CD4-positive, alpha-beta T cell treated with Interleukin-2 at 100 ng/mL for 4 hours (primary cell): ENCODE results near the gene WDR33.

ENCODE experiments used
- DNase-seq: peaks from one replicate; pipeline ENCODE4 v3.0.0-alpha.2; 2020; ENCODE audit warnings: low spot score

The WDR33 gene

DNA sequence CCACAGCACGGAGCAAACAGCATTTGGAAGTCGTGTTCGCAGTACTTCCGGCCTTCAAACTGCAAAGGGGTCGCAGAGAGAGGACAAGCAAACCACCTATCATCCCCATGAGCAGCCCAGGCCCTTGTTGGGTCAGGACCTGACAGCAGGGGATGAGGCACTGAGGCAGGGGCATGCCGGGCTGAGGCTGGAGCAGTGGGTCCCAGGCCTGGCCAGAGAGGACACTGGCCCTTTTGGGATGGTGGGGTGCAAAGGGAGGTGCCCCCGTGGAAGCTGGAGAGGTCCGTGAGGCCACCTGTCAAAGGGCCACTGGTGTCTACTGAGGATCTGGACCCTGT, 156.2 kb downstream of the WDR33 start:
- no peak for DNase-seq

- DNase-seq = no peak
Observed at GRCh38 chr2:127654084-127654837, 156.7 kb downstream of the WDR33 start.

- no peak for DNase-seq
Observed at GRCh38 chr2:127653421-127654083, 157.4 kb downstream of the WDR33 start.

DNA sequence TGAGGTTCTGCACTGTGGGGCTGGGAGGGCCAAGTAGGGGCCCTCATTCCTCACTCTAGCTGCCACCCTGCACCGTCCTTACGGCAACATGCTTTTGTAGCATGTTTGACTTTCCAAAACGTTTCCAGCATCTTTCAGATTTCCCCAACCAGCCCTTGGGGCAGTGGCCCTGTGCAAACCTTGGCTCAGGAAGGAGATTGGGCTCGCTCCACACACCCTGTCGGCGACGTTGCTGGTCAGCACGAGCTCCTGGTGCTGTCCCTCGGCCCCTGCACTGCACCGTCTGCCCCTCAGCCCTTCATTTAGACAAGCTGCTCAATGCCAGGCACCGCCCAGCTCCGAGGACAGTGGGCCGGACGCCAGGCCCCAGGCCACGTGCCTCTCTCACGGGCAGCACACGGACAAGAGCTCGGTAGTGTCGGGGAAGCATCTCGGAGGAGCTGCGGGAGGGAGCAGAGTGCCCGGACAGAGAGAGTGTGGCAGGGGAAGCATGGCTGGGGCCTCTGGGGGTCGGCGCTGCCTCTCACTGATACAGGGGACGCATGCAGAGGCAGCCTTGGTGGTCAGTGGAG, 158.1 kb downstream of the WDR33 start:
- DNase-seq = no peak

DNA sequence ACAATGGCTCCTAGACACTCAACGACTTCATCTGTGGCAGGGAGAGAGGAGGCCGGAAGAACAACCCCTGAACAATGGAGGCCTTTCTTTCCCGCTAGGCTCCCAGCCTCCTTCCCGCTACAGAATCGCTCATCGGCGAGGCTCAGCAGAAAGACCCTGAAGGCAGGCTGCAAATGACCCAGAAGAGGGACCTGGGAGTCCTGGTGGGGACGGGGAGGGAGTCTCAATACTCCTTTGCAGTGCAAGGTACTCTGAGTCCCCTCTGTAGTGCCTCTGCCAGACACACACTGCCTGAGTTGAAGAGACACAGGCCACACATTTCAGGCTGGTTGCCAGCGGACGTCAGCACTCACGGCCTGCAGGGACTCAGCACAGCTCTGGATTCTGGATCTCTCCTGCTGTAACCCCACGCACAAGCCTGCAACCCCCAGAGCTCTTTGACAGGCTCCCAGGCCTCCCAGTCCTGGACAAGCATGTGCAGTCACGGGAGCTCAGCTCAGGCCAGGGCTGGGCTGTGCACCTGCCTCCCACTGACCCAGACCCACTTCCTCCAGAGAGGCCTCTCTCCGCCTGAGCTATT, 158.9 kb downstream of the WDR33 start:
- DNase-seq = no peak

DNA sequence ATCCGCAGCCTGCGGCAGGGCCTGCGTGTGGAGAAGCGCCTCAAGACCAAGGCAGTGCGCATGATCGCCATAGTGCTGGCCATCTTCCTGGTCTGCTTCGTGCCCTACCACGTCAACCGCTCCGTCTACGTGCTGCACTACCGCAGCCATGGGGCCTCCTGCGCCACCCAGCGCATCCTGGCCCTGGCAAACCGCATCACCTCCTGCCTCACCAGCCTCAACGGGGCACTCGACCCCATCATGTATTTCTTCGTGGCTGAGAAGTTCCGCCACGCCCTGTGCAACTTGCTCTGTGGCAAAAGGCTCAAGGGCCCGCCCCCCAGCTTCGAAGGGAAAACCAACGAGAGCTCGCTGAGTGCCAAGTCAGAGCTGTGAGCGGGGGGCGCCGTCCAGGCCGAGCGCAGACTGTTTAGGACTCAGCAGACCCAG, 159.6 kb downstream of the WDR33 start:
- no peak for DNase-seq
